B cell (primary cell): ENCODE results near the gene GRID1. TPM values are rescaled to one million over a fixed set of nuclear protein-coding genes. Genes with fewer than 3 reads are reported as not detected.

Source experiments
- ATAC-seq: fragments of 200-7000 bp; cut with Tn5 transposase; one replicate; pipeline ENCODE4 v1.10.0; 2021; ENCODE audit warnings: low read depth, mild to moderate bottlenecking, moderate number of reproducible peaks, moderate library complexity
- CTCF ChIA-PET: fragments of 350-600 bp; sonication (Branson Sonifier 250); formaldehyde crosslinking; loops from one replicate; lab custom pipeline; 2021; ENCODE audit warnings: antibody characterized with exemption, inconsistent platforms; lab: Charles Lee
- POLR2A ChIA-PET: fragments of 350-600 bp; sonication (Branson Sonifier 250); formaldehyde crosslinking; loops from one replicate; lab custom pipeline; 2021; ENCODE audit warnings: antibody characterized with exemption; lab: Charles Lee
- DNase-seq: peaks from one replicate; pipeline ENCODE4 v3.0.0; 2013
- H2AFZ ChIP-seq: 2 replicates; pipeline ENCODE4 v1.6.1; 2012; ENCODE audit warnings: mild to moderate bottlenecking, low read depth, low read length; ENCODE audit not compliant: insufficient read depth, poor library complexity, severe bottlenecking
- H3K27ac ChIP-seq, 2 donors: 1 replicate in 1 of 2; 2 replicates in 1 of 2; pipeline ENCODE4 v1.5.1; 2012 to 2013; ENCODE audit warnings: low read length in 2 of 2, mild to moderate bottlenecking in 2 of 2, moderate library complexity in 1 of 2
- H3K27me3 ChIP-seq, 4 experiments: fragments of 200-600 bp in 1 of 4; sonication (generic) in 1 of 4; replicated peaks in 1 of 4; 1 replicate in 2 of 4; 2 replicates in 2 of 4; pipeline versions ENCODE4 v1.6.1 to v1.7.0; 2013 to 2016; ENCODE audit warnings: low read length in 3 of 4, mild to moderate bottlenecking in 2 of 4, mixed read lengths in 1 of 4, moderate library complexity in 1 of 4; ENCODE audit not compliant: insufficient read depth in 4 of 4, control insufficient read depth in 3 of 4; ENCODE audit errors: control extremely low read depth in 1 of 4
- H3K36me3 ChIP-seq, 2 experiments: replicated peaks in 1 of 2; 1 replicate in 1 of 2; 2 replicates in 1 of 2; pipeline versions ENCODE4 v1.6.1 to v1.7.1; 2013; ENCODE audit warnings: low read length in 1 of 2; ENCODE audit not compliant: insufficient read depth in 2 of 2, control insufficient read depth in 1 of 2; ENCODE audit errors: control extremely low read depth in 1 of 2, extremely low read depth in 1 of 2
- H3K4me1 ChIP-seq, 2 donors: fragments of 200-600 bp in 1 of 2; sonication (generic) in 1 of 2; 1 replicate in 1 of 2; 2 replicates in 1 of 2; pipeline versions ENCODE4 v1.5.1 to v1.6.1; 2013 to 2017; ENCODE audit warnings: low read length in 2 of 2; ENCODE audit not compliant: control insufficient read depth in 2 of 2, insufficient read depth in 2 of 2
- H3K4me2 ChIP-seq: replicated peaks from 2 replicates; pipeline ENCODE3; 2012; ENCODE audit warnings: mild to moderate bottlenecking, low read depth, low read length; ENCODE audit not compliant: poor library complexity, severe bottlenecking
- H3K4me3 ChIP-seq, 5 experiments: fragments of 200-600 bp in 1 of 5; sonication (generic) in 1 of 5; 1 replicate in 3 of 5; 2 replicates in 2 of 5; pipeline versions ENCODE4 v1.5.1 to v1.7.0; 2011 to 2016; ENCODE audit warnings: low read length in 4 of 5, mild to moderate bottlenecking in 4 of 5, low read depth in 2 of 5, control low read depth in 1 of 5, moderate library complexity in 1 of 5; ENCODE audit not compliant: insufficient read depth in 1 of 5; ENCODE audit errors: control extremely low read depth in 1 of 5, extremely low read depth in 1 of 5
- H3K79me2 ChIP-seq: fragments of 200-600 bp; sonication (generic); one replicate; pipeline ENCODE4 v1.6.0; 2016; ENCODE audit warnings: low read length; ENCODE audit not compliant: control insufficient read depth, insufficient read depth
- H3K9ac ChIP-seq: fragments of 200-600 bp; sonication (generic); 2 replicates; pipeline ENCODE4 v1.6.1; 2017; ENCODE audit warnings: mild to moderate bottlenecking, low read length, moderate library complexity
- H3K9me3 ChIP-seq, 3 donors: one replicate each; pipeline versions ENCODE4 v1.6.1 to v1.7.1; 2013; ENCODE audit warnings: low read length in 2 of 3; ENCODE audit not compliant: control insufficient read depth in 2 of 3, insufficient read depth in 1 of 3; ENCODE audit errors: control extremely low read depth in 1 of 3
- H4K20me1 ChIP-seq: 2 replicates; pipeline ENCODE4 v1.6.0; 2012; ENCODE audit warnings: mild to moderate bottlenecking, low read length; ENCODE audit not compliant: insufficient read depth, control insufficient read depth, poor library complexity, severe bottlenecking
- H3K27ac Mint-ChIP-seq: one replicate; pipeline ENCODE4 v1.8.0; 2021; ENCODE audit warnings: mixed read lengths
- H3K27me3 Mint-ChIP-seq: one replicate; pipeline ENCODE4 v1.8.0; 2021; ENCODE audit warnings: mixed read lengths
- H3K4me1 Mint-ChIP-seq: one replicate; pipeline ENCODE4 v1.8.0; 2021; ENCODE audit warnings: mixed read lengths
- H3K4me3 Mint-ChIP-seq: one replicate; pipeline ENCODE4 v1.8.0; 2021; ENCODE audit warnings: mixed read lengths
- H3K9me3 Mint-ChIP-seq: one replicate; pipeline ENCODE4 v1.8.0; 2022; ENCODE audit warnings: mixed read lengths; ENCODE audit not compliant: insufficient read depth
- EZH2 ChIP-seq: IDR thresholded peaks from 2 replicates; pipeline ENCODE4 v1.6.1; 2012; ENCODE audit warnings: borderline replicate concordance, low read depth, mild to moderate bottlenecking, moderate library complexity, low read length; ENCODE audit not compliant: insufficient read depth, poor library complexity, severe bottlenecking
- WGBS: methylation state at CpG from one replicate; pipeline ENCODE4 v1.1.5; 2013; ENCODE audit warnings: missing lambda C conversion rate; ENCODE audit not compliant: insufficient coverage; 5-methylcytosine and 5-hydroxymethylcytosine counted together
- intact Hi-C: fragments of 100-400 bp; cut with micrococcal nuclease; formaldehyde crosslinking; loops from one replicate; pipeline ENCODE4 v1.10.0; 2022
- polyA plus RNA-seq: library from polyadenylated mRNA; depleted of rRNA; stranded (reverse); fragments of >200 nt; gene quantifications from 2 replicates; pipeline ENCODE4 v1.2.3, GENCODE V29; 2012
- total RNA-seq, 2 donors: library from RNA; stranded (reverse); fragments of 120-200 nt in 1 of 2; gene quantifications; 1 replicate in 1 of 2; 2 replicates in 1 of 2; pipeline versions ENCODE4 v1.2.3 to v1.2.4, GENCODE V29; 2013 to 2022
- TF ChIP-seq, protein P1 (sequence below): fragments of 200-600 bp; IDR thresholded peaks from one replicate; pipeline ENCODE4 v1.8.0; 2022; ENCODE audit warnings: antibody characterized with exemption, mild to moderate bottlenecking

Gene GRID1
- total and polyA plus RNA-seq, 2 donors (not counting 1 experiment from before 2014, with no cell fraction given), result not detected

DNA sequence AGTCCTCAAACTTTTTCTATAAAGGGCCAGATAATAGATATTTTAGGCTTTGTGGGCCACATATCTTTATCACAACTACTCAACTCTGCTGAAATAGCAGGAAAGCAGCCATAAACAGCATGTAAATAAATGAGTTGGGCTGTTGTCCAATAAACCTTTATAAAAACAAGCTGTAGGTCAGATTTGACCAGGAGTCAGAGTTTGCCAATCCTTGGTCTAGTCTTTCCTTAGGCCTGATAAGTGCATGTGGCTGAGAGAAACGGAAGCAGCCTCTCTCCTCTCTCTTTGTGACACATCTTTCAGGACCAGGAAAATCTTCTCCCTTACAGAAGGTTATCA, 724.5 kb downstream of the GRID1 start:
- no peak overlapping the region for H2AFZ ChIP-seq
- Mint-ChIP-seq H3K27me3 (peaks cover 6% of the 10 kb centered on the region), H3K27ac (no peak overlapping the region), H3K4me1 (no peaks in the 10 kb centered on the region), H3K9me3 (peaks cover under 1% of the 10 kb centered on the region), H3K4me3 (no peak overlapping the region)
- no peak overlapping the region for H3K4me3 ChIP-seq
- DNase-seq (no peak), ATAC-seq (no peak)
- H3K9me3 ChIP-seq, result peaks cover 0 to 6% (median 0%) of the 10 kb centered on the region in 3 donors
- no peaks in the 10 kb centered on the region for H3K27me3 ChIP-seq
- H3K27ac ChIP-seq, result no peak overlapping the region
- no peaks in the 10 kb centered on the region for H3K4me1 ChIP-seq
- ChIA-PET POLR2A (no interaction called here), CTCF (no interaction called here)
- TF ChIP-seq, protein P1, sequence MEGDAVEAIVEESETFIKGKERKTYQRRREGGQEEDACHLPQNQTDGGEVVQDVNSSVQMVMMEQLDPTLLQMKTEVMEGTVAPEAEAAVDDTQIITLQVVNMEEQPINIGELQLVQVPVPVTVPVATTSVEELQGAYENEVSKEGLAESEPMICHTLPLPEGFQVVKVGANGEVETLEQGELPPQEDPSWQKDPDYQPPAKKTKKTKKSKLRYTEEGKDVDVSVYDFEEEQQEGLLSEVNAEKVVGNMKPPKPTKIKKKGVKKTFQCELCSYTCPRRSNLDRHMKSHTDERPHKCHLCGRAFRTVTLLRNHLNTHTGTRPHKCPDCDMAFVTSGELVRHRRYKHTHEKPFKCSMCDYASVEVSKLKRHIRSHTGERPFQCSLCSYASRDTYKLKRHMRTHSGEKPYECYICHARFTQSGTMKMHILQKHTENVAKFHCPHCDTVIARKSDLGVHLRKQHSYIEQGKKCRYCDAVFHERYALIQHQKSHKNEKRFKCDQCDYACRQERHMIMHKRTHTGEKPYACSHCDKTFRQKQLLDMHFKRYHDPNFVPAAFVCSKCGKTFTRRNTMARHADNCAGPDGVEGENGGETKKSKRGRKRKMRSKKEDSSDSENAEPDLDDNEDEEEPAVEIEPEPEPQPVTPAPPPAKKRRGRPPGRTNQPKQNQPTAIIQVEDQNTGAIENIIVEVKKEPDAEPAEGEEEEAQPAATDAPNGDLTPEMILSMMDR, result no peak
- TF ChIP-seq EZH2, result no peak
- no peak overlapping the region for H3K9ac ChIP-seq
- H3K36me3 ChIP-seq, result no peaks in the 10 kb centered on the region
- no peak overlapping the region for H3K4me2 ChIP-seq
- H3K79me2 ChIP-seq, result no peaks in the 10 kb centered on the region
- WGBS, result 88% methylated on average over 1 of the region's 1 CpG
- no peaks in the 10 kb centered on the region for H4K20me1 ChIP-seq
- intact Hi-C loops, result no loop called here

DNA sequence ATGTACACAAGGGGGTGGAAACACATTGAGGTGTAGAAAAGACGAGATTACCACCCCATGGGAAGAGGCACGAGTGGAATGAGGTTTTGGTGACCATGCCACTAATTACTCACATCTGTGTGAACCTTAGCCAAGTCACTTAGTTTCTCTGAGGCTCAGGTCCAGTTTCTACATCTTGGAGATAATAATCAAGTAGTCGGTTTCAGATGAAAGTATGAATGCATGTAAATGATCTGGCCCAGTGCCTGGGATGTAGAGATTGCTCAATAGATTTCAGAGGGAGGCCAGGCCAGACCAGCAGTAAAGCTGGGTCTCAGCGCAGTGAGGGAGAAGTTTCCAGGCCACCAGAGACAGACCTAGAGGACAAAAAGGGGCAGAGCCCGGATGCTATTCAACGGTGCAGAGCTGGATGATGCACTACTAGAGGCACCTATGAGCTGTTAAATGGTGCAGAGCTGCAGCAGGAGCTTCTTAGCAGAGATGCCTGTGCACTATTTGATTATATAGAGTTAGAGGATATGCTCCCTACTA, 725.1 kb downstream of the GRID1 start:
- no peaks in the 10 kb centered on the region for H3K36me3 ChIP-seq
- Mint-ChIP-seq H3K27ac (no peak overlapping the region), H3K4me1 (no peaks in the 10 kb centered on the region), H3K9me3 (no peaks in the 10 kb centered on the region), H3K4me3 (no peak overlapping the region), H3K27me3 (peaks cover 6% of the 10 kb centered on the region)
- no peak overlapping the region for H3K27ac ChIP-seq
- no peak for TF ChIP-seq EZH2
- TF ChIP-seq, protein P1, result no peak
- POLR2A ChIA-PET, result no interaction called here
- ATAC-seq, result no peak
- H3K9ac ChIP-seq, result no peak overlapping the region
- intact Hi-C loops, result no loop called here
- no peak overlapping the region for H2AFZ ChIP-seq
- no peaks in the 10 kb centered on the region for H3K27me3 ChIP-seq
- H3K4me2 ChIP-seq, result no peak overlapping the region
- H3K9me3 ChIP-seq, result peaks cover 0 to 1% (median 0%) of the 10 kb centered on the region in 3 donors
- H4K20me1 ChIP-seq, result no peaks in the 10 kb centered on the region
- CTCF ChIA-PET, result no interaction called here
- no peak for DNase-seq
- no peaks in the 10 kb centered on the region for H3K4me1 ChIP-seq
- H3K4me3 ChIP-seq, result no peak overlapping the region
- 81% methylated on average over 4 of the region's 6 CpGs for WGBS
- no peaks in the 10 kb centered on the region for H3K79me2 ChIP-seq
